Memory B cell (primary cell): ENCODE results near the gene CDC42SE2.
"Not testable (repeated sequence)": the region's sequence is repeated elsewhere in the genome, so short reads cannot be mapped to it uniquely, and the experiment has no call there.

Source experiments
- ATAC-seq: fragments of 150-1000 bp; cut with Tn5 transposase; 2 replicates; pipeline ENCODE4 v1.10.0; 2021; ENCODE audit warnings: low read depth, mild to moderate bottlenecking, moderate library complexity
- DNase-seq, 2 donors: peaks; one replicate each; pipeline ENCODE4 v3.0.0; 2022; ENCODE audit warnings: low spot score in 2 of 2
- H3K27ac Mint-ChIP-seq: one replicate; pipeline ENCODE4 v1.8.0; 2022; ENCODE audit warnings: mild to moderate bottlenecking, moderate library complexity, mixed read lengths
- H3K27me3 Mint-ChIP-seq: one replicate; pipeline ENCODE4 v1.8.0; 2022; ENCODE audit warnings: mixed read lengths
- H3K36me3 Mint-ChIP-seq: one replicate; pipeline ENCODE4 v1.8.0; 2022; ENCODE audit warnings: mild to moderate bottlenecking, mixed read lengths
- H3K4me1 Mint-ChIP-seq: one replicate; pipeline ENCODE4 v1.8.0; 2022; ENCODE audit warnings: mixed read lengths
- H3K4me3 Mint-ChIP-seq: one replicate; pipeline ENCODE4 v1.8.0; 2022; ENCODE audit warnings: mild to moderate bottlenecking, moderate library complexity, mixed read lengths
- H3K9me3 Mint-ChIP-seq: one replicate; pipeline ENCODE4 v1.8.0; 2022; ENCODE audit warnings: mixed read lengths

Gene CDC42SE2

GRCh38 chr5:131229623-131230022 is 34.2 kb upstream of the CDC42SE2 start:
- H3K4me3 Mint-ChIP-seq = no peak overlapping the region
- no peaks in the 10 kb centered on the region for H3K27me3 Mint-ChIP-seq
- H3K9me3 Mint-ChIP-seq = no peaks in the 10 kb centered on the region

DNA sequence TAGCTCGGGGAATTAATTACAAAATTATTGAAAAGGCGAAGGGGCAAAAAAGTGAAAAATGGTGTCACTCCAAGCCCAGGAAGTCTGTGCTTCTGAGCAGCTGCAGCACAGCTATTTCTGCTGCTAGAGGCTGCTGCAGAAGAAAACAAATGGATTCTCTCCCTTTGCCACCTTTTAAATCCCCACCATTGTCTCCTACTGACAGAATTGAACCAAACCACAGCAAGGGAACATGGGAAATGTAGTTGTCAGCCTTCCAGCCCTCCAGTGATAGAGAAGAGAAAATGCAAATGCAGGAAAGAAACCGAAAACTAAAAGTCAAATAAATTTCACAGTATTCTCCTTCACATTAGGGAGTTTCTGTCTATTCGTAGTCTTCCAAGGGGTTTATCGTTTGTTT is 33.4 kb upstream of the CDC42SE2 start:
- H3K4me3 Mint-ChIP-seq = peak overlapping the region; percentile 33
- H3K9me3 Mint-ChIP-seq = no peaks in the 10 kb centered on the region
- H3K27ac Mint-ChIP-seq = peak overlapping the region; percentile 60
- peaks cover 5% of the 10 kb centered on the region for H3K36me3 Mint-ChIP-seq
- H3K27me3 Mint-ChIP-seq = no peaks in the 10 kb centered on the region
- peaks cover 11% of the 10 kb centered on the region for H3K4me1 Mint-ChIP-seq
- ATAC-seq = peak; percentile 83
- DNase-seq = no peak

More at GRCh38 chr5:131229623-131230022, 34.2 kb upstream of the CDC42SE2 start:
- Mint-ChIP-seq H3K4me1 (peaks cover 11% of the 10 kb centered on the region), H3K36me3 (peaks cover 5% of the 10 kb centered on the region), H3K27ac (peak overlapping the region; percentile 60)
- DNase-seq (no peak), ATAC-seq (no peak)

DNA sequence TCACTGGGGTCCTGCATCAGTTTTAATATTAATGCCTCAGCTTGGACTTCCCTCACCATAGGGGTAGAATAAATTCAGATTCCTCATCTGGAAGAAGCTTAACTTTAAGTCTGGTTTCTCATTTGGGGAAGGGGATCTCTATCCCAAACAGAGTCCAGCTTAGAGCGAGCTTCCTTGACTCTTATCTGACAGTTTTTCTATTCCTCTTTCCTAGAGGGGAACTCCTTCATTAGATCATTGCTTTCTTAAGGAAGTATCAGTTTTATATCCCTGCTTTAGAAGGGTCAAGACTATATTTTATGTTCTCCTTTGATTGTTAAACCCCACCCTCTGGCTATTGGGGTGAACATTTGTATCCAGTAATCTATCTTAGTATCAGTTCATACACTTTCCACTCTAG is 24.2 kb upstream of the CDC42SE2 start:
- no peak overlapping the region for H3K27ac Mint-ChIP-seq
- peaks cover 2% of the 10 kb centered on the region for H3K4me1 Mint-ChIP-seq
- H3K4me3 Mint-ChIP-seq = no peak overlapping the region
- ATAC-seq = no peak
- no peaks in the 10 kb centered on the region for H3K27me3 Mint-ChIP-seq
- peaks cover 15% of the 10 kb centered on the region for H3K36me3 Mint-ChIP-seq
- no peaks in the 10 kb centered on the region for H3K9me3 Mint-ChIP-seq
- DNase-seq = no peak

DNA sequence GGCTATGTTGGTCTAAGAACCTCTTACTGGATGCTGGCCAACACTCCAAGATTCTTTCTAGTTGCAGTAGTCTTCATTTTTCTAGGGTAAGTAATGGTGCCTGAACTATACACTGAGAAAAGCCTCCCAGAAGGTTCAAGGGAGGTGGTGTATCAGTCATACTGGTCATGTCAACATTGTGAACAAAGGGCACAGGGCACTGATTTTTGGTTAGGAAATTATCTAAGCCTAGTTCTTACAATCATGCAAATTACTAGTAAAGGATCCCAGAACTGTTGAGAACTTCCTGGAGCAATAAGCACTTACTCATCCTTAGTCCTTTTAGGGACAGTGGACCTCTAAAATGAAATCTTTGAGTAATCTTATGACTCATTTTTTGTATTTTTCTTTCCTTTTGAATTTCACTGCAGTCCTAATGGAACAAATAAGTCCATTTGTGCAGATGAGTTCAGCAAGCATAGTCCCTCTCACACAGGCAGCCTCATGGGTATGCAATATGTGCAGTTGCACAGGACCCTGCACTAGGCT is 21.1 kb upstream of the CDC42SE2 start:
- no peaks in the 10 kb centered on the region for H3K9me3 Mint-ChIP-seq
- peaks cover 18% of the 10 kb centered on the region for H3K36me3 Mint-ChIP-seq
- H3K27me3 Mint-ChIP-seq = no peaks in the 10 kb centered on the region
- H3K4me1 Mint-ChIP-seq = peaks cover 2% of the 10 kb centered on the region
- DNase-seq (no peak), ATAC-seq (no peak)
- H3K4me3 Mint-ChIP-seq = no peak overlapping the region
- H3K27ac Mint-ChIP-seq = no peak overlapping the region

DNA sequence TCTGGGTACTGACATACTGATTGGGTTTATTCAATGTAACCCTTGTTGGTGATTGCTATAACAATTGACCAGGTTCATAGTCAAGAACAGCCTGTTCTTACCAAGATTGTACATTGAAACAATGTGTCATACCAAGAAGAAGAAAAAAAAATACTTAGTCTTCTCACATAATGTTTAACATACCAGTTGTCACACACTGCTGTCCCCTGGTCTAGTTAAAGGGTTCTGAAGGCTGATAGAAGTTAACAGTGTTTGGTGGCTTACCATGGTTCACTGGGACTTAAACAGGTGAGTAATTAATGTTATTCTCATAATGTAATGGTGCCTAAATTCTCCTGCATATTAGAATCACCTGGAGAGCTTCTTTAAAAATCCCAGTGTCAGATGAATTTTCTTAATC is 18.5 kb upstream of the CDC42SE2 start:
- no peak for DNase-seq
- H3K27ac Mint-ChIP-seq = no peak overlapping the region
- H3K27me3 Mint-ChIP-seq = no peaks in the 10 kb centered on the region
- ATAC-seq = no peak
- peaks cover 13% of the 10 kb centered on the region for H3K36me3 Mint-ChIP-seq
- no peaks in the 10 kb centered on the region for H3K9me3 Mint-ChIP-seq
- no peak overlapping the region for H3K4me3 Mint-ChIP-seq
- H3K4me1 Mint-ChIP-seq = peaks cover 20% of the 10 kb centered on the region

DNA sequence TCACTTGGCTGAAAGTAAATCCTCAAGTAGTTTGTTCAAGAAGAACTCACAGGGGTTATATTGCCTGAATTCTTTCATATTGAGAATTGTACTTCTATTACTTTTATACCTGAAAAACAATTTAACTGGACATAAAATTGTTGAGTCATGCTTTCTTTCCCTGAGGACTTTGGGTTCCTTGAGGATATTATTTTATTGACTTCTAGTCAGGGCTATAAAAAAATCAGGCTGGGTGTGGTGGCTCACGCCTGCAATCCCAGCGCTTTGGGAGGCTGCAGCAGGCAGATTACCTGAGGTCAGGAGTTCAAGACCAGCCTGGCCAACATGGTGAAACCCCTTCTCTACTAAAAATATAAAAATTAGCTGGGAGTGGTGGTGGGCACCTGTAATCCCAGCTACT is 17.9 kb upstream of the CDC42SE2 start:
- no peak overlapping the region for H3K27ac Mint-ChIP-seq
- no peak overlapping the region for H3K4me3 Mint-ChIP-seq
- H3K27me3 Mint-ChIP-seq = no peaks in the 10 kb centered on the region
- H3K4me1 Mint-ChIP-seq = peaks cover 24% of the 10 kb centered on the region
- H3K9me3 Mint-ChIP-seq = no peaks in the 10 kb centered on the region
- no peak for ATAC-seq
- H3K36me3 Mint-ChIP-seq = peaks cover 13% of the 10 kb centered on the region
- DNase-seq = no peak

DNA sequence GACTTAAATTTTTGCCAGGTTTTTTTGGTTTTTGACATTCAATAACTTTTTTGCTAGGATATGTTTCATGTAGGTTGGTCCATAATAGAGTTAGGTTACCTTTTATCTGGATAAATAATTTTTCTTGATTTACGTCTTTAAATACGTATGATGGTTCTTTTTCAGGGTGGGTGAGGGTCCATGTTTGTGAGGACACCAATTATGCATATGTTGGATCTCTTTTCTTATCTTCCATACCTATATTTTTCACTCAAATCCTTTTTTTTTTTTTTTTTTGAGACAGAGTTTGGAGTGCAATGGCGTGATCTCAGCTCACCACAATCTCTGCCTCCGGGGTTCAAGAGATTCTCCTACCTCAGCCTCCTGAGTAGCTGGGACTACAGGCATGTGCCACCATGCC is 17.3 kb upstream of the CDC42SE2 start:
- Mint-ChIP-seq H3K36me3 (peaks cover 11% of the 10 kb centered on the region), H3K27ac (no peak overlapping the region), H3K4me3 (no peak overlapping the region), H3K9me3 (no peaks in the 10 kb centered on the region), H3K4me1 (peaks cover 24% of the 10 kb centered on the region), H3K27me3 (no peaks in the 10 kb centered on the region)
- DNase-seq (no peak), ATAC-seq (no peak)

DNA sequence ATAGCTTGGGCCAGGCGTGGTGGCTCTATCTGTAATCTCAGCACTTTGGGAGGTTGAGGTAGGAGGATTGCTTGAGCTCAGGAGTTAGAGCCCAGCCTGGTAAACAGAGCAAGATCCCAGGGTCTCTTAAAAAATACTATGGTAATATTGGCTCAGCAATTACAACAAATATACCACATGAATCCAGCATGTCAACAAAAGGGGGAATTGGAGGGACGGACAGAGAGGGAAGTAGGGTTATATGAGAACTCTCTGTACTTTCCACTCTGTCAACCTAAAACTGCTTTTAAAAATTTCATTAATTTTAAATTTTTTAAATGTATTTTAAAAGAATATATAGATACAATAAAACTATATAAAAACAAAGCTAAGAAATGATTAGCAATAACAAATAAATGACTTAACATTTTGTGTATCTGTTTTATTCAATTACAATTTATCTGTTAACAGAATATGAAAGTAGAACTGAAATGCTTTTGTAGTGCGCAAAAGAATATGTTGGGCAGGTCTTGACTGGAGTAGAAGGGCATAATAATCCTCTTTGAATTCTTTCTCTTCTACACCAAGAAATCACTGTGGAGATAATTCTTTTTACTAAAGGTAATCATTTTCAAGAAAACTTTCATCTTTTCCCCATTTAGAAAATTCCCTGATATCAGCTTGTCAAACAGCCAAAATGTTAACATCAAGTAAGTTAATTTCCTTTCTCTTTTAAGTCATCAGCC is 12.9 kb upstream of the CDC42SE2 start:
- Mint-ChIP-seq H3K27me3 (no peaks in the 10 kb centered on the region), H3K9me3 (no peaks in the 10 kb centered on the region), H3K27ac (peak overlapping the region; percentile 97), H3K4me1 (peaks cover 36% of the 10 kb centered on the region), H3K4me3 (peak overlapping the region; percentile 76), H3K36me3 (peaks cover 8% of the 10 kb centered on the region)
- no peak for DNase-seq
- no peak for ATAC-seq

GRCh38 chr5:131252824-131253171 is 11.1 kb upstream of the CDC42SE2 start:
- Mint-ChIP-seq H3K9me3 (no peaks in the 10 kb centered on the region), H3K36me3 (peaks cover 6% of the 10 kb centered on the region), H3K27ac (peak overlapping the region; percentile 97), H3K4me1 (peaks cover 44% of the 10 kb centered on the region), H3K27me3 (no peaks in the 10 kb centered on the region), H3K4me3 (peak overlapping the region; percentile 92)
- ATAC-seq (peak; percentile 90), DNase-seq (peak; percentile 57 to 74)

DNA sequence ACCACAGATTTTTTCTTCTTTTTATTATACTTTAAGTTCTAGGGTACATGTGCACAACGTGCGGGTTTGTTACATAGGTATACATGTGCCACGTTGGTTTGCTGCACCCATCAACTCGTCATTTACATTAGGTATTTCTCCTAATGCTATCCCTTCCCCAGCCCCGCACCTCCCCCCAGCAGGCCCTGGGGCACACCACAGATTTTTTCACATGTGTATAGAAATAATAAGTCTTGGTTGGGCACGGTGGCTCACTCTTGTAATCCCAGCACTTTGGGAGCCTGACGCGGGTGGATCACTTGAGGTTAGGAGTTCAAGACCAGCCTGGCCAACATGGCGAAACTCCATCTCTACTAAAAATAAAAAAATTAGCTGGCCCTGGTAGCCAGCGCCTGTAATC is 9.8 kb upstream of the CDC42SE2 start:
- H3K27me3 Mint-ChIP-seq, H3K9me3 Mint-ChIP-seq, DNase-seq, ATAC-seq: not testable (repeated sequence)
- H3K4me1 Mint-ChIP-seq = peaks cover 48% of the 10 kb centered on the region
- H3K27ac Mint-ChIP-seq = peak overlapping the region; percentile 97
- peaks cover 10% of the 10 kb centered on the region for H3K36me3 Mint-ChIP-seq
- H3K4me3 Mint-ChIP-seq = peak overlapping the region; percentile 63

- Mint-ChIP-seq H3K27me3 (no peaks in the 10 kb centered on the region), H3K36me3 (peaks cover 13% of the 10 kb centered on the region), H3K4me3 (no peak overlapping the region), H3K9me3 (no peaks in the 10 kb centered on the region), H3K4me1 (peaks cover 41% of the 10 kb centered on the region), H3K27ac (peak overlapping the region; percentile 97)
- DNase-seq = no peak
- no peak for ATAC-seq
Measured at GRCh38 chr5:131254741-131255140, 9.1 kb upstream of the CDC42SE2 start.

- ATAC-seq = no peak
- H3K27me3 Mint-ChIP-seq = no peaks in the 10 kb centered on the region
- no peak for DNase-seq
- H3K27ac Mint-ChIP-seq = peak overlapping the region; percentile 88
- peaks cover 13% of the 10 kb centered on the region for H3K36me3 Mint-ChIP-seq
- peaks cover 32% of the 10 kb centered on the region for H3K4me1 Mint-ChIP-seq
- peak overlapping the region; percentile 39 for H3K4me3 Mint-ChIP-seq
- no peaks in the 10 kb centered on the region for H3K9me3 Mint-ChIP-seq
Measured at GRCh38 chr5:131256507-131256823, 7.4 kb upstream of the CDC42SE2 start.

DNA sequence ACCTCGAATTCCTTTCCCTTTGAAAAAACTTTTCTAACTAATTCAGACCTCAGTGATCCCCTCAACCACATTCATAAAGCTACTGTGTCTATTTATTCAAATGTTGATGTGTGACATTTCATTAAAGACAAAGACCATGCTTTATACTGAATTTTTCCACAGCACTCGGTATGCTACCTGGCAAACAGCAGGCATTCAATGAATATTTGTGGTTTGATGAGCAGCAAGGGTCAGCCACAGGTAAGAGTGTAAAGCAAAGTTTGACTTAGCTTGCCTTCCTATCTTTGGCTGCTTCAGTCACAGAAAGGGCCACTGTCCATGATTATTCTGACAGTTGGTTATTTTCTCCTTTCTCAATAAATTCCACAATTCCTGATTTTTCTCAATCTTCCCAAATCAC is 5.1 kb upstream of the CDC42SE2 start:
- ATAC-seq (no peak), DNase-seq (no peak)
- Mint-ChIP-seq H3K4me3 (peak overlapping the region; percentile 56), H3K27me3 (no peaks in the 10 kb centered on the region), H3K4me1 (peaks cover 29% of the 10 kb centered on the region), H3K36me3 (peaks cover 9% of the 10 kb centered on the region), H3K27ac (peak overlapping the region; percentile 88), H3K9me3 (no peaks in the 10 kb centered on the region)

GRCh38 chr5:131259326-131259725 is 4.5 kb upstream of the CDC42SE2 start:
- Mint-ChIP-seq H3K36me3 (peaks cover 9% of the 10 kb centered on the region), H3K4me3 (no peak overlapping the region), H3K9me3 (no peaks in the 10 kb centered on the region), H3K4me1 (peaks cover 25% of the 10 kb centered on the region), H3K27ac (peak overlapping the region; percentile 88), H3K27me3 (no peaks in the 10 kb centered on the region)
- ATAC-seq (no peak), DNase-seq (no peak)

DNA sequence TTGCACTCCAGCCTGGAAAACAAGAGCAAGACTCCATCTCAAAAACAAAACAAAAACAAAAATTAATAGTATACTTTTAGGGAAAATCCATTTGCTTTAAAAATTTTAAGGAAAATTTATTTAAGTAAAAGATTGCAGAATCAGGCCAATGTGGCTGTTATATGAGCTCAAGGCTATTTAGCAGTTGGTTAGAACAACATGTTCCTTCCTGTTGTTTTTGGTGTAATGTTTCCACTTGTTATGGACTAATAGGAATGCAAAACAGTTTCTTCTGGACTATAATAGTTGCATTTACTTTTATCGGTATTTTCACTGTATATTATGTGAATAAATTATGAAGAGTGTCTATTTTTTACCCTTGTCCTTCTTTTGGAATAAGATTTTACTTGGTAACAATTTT is 3.0 kb upstream of the CDC42SE2 start:
- peaks cover 25% of the 10 kb centered on the region for H3K4me1 Mint-ChIP-seq

More for the DNA sequence above, 3.0 kb upstream of the CDC42SE2 start:
- H3K27ac Mint-ChIP-seq = no peak overlapping the region
- no peaks in the 10 kb centered on the region for H3K9me3 Mint-ChIP-seq
- H3K36me3 Mint-ChIP-seq = peaks cover 9% of the 10 kb centered on the region
- H3K4me3 Mint-ChIP-seq = no peak overlapping the region
- DNase-seq (no peak), ATAC-seq (no peak)
- no peaks in the 10 kb centered on the region for H3K27me3 Mint-ChIP-seq
